Mammary microvascular endothelial cell (primary cell): ENCODE results near the gene NAT14. TPM values are rescaled to one million over a fixed set of nuclear protein-coding genes. Genes with fewer than 3 reads are reported as not detected.

Source experiments
- total RNA-seq: library from RNA; depleted of rRNA; stranded (reverse); fragments of >200 nt; gene quantifications from 2 replicates; pipeline ENCODE4 v1.2.3, GENCODE V29; 2015

NAT14 gene, protein sequence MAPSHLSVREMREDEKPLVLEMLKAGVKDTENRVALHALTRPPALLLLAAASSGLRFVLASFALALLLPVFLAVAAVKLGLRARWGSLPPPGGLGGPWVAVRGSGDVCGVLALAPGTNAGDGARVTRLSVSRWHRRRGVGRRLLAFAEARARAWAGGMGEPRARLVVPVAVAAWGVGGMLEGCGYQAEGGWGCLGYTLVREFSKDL
- total RNA-seq = 15.4 and 16.5 TPM in 2 replicates

DNA sequence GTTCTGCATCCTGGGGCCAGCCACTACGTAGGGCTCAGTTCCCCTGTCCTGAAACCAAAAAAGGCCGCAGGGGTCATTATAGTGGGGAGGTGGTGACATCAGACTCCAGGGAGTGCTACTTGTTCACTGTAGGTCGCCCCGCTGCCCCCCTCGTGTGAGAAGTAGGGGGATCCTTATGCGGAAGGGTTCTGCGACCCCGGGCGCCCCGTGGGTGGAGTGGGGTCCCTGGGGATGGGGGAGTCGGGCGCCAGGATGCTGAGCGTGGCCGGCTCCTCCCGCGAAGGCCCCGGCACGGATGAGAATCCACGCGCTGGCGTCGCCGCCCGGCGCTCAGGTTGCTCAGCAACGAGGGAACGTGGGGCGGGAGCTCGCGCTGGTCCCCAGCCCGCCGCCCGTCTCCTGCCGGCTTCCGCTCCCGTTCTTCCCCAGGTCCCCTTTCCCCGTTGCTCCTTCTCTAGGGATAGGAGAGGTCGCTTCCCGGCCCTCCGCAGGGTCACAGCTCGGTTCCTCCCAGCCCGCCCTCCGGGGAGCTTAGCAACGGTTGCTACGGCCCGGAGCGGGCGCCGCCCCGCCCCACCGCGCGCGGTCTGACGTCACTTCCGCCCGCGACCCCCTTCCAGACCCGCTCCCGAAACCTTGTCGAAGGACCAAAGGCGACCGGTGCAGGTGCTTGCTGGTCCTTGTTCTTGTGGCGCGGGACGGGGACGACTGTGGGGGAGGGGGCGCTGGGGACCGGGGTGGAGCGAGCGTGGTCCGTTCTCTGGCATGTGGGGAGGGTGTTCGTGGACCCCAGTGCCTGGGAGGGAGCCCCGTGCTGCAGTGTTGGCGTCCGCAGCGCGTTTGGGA, at the start of gene NAT14:
NAT14 (plus strand) TSS at position 596 of the 846 bp plus-strand sequence. CDS start 521 bp downstream, outside the sequence.

DNA sequence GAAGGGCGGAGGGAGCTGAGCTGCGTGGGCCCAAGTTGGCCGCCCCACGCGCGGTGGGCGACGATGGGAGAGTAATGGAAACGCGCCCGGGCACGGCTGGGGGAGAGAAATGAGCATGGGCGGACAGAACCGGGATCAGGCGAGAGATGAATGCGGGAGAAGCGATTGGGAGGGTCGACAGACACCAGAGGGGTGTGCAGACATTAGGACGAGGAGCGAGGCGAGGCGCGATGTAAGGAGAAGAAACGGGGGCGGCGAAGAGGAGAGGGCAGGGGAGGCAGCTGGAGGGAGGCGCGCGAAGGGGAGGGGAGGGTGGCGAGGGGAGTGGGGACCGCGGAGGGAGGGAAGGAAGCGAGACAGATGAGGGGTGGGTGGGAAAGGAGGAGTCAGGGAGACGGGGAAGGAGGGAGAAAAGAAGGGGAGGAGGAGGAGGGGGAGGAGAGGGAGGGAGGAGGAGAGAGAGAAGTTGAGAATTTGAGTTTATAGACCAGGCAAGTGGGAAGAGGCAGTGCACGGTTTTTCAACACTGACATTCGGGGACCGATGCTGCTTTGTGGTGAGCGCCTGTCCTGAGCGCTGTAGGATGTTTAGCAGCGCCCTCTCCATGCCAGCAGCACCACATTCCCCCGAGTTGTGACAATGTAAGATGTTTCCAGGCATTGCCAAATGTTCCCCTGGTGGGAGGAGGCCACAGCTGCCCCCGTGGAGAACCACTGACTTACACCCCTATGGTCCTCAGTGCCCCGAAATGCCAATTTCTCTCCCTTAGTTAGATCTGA, 41.8 kb upstream of the NAT14 start, which contains the start of gene SHISA7:
SHISA7 (minus strand) TSS at position 256 of the 779 bp plus-strand sequence. CDS start 437 bp downstream, outside the sequence.

DNA sequence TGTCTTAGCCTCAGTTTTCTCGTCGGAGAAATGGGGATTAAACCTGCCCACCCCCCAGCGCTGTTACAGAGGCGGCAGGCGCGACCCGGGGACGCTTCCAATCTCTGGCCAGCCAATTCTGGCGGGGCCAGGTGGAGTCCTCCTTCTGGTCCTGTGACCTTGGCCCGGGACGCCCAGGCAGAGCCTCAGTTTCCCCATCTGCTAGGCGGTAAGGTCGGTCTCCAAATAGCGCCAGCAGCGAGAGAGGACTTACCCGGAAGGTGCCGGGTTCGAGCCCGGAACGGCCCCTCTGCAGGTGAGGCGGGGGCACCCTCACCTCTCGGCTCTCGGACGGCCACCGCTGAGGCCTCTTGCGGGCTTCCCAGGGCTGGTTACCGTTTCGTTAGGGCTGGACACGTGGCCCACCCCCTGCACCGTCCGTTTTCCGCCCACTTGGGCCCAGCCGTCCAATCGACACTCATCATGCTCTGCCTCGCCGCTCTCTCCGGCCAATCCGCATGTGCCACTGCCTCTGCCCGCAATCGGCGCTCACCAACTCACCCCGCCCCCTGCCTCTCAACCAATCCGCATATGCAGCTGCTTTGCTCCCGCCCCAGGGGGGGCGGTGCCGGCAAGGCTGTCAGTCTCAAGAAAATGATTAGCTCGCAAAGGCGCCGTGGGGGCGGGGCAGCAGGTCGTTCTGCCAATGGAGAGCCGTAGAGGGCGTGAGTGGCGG, 23.6 kb upstream of the NAT14 start, which contains the start of gene ISOC2:
ISOC2 (minus strand) TSS at position 384 of the 715 bp plus-strand sequence. CDS start 5,156 bp downstream, outside the sequence.

DNA sequence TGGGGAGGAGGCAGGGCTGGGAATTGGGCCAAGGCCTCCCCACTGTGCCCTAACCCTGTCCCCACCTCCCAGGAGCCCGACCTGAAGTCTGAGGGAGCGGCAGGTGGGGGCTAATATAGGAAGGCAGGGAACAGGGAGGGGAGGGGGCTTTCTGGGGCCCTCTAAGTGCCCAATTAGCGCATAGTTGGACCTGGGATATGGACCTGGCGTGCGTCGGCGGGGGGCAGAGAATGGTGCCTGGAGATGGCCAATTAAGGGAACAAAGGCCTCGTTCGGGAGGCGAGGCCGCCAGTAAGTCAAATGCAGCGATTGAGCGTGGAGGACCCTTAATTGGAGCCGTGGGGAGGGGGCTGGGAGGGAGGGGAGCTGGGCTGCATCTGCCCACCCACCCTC, 20.3 kb upstream of the NAT14 start, which contains the start of gene C19orf85:
C19orf85 (minus strand) TSS at position 90 of the 393 bp plus-strand sequence. CDS start 197 bp downstream, outside the sequence.

DNA sequence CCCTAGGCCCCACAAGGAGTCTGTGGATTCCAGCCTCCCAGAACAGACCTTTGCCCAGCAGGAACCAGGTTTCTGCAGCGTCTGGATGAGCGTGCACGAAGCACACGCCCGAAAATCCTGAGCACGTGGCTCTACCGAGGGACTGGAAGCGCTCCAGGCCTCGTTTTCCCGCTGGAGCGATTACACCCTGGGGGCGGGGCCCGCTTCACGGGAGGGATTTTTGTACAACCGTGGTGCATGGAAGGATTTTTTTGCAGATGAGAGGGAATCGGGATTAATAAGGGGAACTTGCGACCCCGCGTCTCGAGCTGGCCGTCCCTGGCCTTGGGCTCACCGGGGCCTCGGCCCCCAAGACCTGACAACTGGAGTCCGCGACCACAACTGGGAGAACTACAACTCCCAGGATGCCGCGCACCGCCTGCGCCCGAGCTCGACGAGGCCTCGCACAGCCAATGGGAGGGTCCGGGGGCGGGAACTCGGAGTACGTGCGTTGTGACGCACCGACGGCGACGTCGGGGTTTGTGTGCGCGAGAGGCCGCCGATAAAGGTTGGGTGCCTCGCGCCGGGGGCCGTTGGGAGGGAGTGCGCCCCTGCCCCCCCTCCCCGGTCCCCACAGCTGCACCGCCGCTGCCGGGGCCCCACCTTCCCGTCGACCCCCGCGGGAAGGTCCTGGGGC, 8.8 kb upstream of the NAT14 start, which contains the start of gene ZNF628:
ZNF628 (plus strand) TSS at position 518 of the 676 bp plus-strand sequence. CDS start 3,294 bp downstream, outside the sequence.

DNA sequence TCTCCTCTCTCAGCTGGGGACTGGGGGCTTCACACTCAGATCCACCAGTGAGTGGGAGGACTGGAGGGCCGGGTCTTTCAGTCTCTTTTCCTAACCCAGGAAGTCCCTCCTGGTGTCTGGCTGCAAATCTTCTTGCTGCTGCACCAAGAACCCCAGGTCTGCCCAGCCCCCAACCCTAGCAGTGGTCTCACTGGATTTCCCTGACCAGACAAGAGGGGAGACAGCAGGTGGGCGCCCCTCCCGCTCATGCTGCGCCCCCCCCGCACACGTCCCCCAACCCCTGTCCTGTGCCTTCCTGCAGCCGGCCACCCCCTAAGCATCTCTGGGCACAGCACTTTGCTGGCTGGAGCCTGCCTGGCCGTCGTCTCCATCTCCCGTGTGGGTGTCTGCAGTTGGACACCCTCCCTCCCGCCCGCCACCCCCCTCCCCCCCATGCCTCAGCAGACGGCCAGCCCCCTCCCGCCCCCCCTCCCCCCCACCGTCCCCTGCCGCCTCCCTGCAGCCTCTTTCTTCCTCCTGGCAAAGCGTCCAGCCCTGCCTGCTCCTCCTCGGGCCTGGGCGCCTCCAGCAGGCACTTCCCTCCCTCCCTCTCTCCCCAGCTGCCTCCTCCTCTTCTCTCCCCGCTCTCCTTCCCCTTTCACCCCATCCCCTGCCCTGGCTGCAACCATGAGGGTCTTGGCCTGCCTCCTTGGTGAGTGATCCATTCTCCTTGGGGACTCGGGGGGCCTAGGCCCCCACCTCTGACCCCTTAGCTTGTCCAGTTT, 3.1 kb downstream of the NAT14 start, which contains the start of gene SSC5D:
SSC5D (plus strand) TSS at position 513 of the 764 bp plus-strand sequence; CDS start at position 667, 154 bp downstream.

Other genes starting within 250 kb of the NAT14 start
- 44.7 and 51.5 TPM in 2 replicates for gene PPP6R1, start 226.2 kb upstream of the NAT14 start, total RNA-seq
- gene HSPBP1, start 205.1 kb upstream of the NAT14 start, total RNA-seq = 44.3 and 63.8 TPM in 2 replicates
- 0.25 and 0.27 TPM in 2 replicates for gene BRSK1, start 201.2 kb upstream of the NAT14 start, total RNA-seq
- gene TMEM150B, start 159.8 kb upstream of the NAT14 start, total RNA-seq = not detected in 2 replicates
- gene KMT5C, start 145.3 kb upstream of the NAT14 start, total RNA-seq = 6.3 and 6.6 TPM in 2 replicates
- gene COX6B2, start 130.5 kb upstream of the NAT14 start, total RNA-seq = not detected in 2 replicates
- gene GARIN5B, start 121.9 kb upstream of the NAT14 start, total RNA-seq = not detected in 2 replicates
- not detected in 2 replicates for gene IL11, start 114.7 kb upstream of the NAT14 start, total RNA-seq
- not detected in 2 replicates for gene TMEM190, start 108.4 kb upstream of the NAT14 start, total RNA-seq
- not detected in 2 replicates for gene TMEM238, start 100.9 kb upstream of the NAT14 start, total RNA-seq
- 251 and 353 TPM in 2 replicates for gene RPL28, start 99.3 kb upstream of the NAT14 start, total RNA-seq
- 153 and 158 TPM in 2 replicates for gene UBE2S, start 77.4 kb upstream of the NAT14 start, total RNA-seq
- not detected in 2 replicates for gene SHISA7, start 41.9 kb upstream of the NAT14 start, total RNA-seq
- gene ISOC2, start 23.5 kb upstream of the NAT14 start, total RNA-seq = 73.3 and 78.3 TPM in 2 replicates
- not detected in 2 replicates for gene C19orf85, start 20.4 kb upstream of the NAT14 start, total RNA-seq
- 3.9 and 8.3 TPM in 2 replicates for gene ZNF628, start 8.6 kb upstream of the NAT14 start, total RNA-seq
- 0.27 and 0.74 TPM in 2 replicates for gene SSC5D, start 3.2 kb downstream of the NAT14 start, total RNA-seq
- not detected in 2 replicates for gene SBK2, start 51.9 kb downstream of the NAT14 start, total RNA-seq
- 0.27 and 0.39 TPM in 2 replicates for gene SBK3, start 60.4 kb downstream of the NAT14 start, total RNA-seq
- gene ZNF579, start 95.7 kb downstream of the NAT14 start, total RNA-seq = 4.7 and 6.4 TPM in 2 replicates
- 3.1 and 6.0 TPM in 2 replicates for gene FIZ1, start 114.3 kb downstream of the NAT14 start, total RNA-seq
- gene ZNF524, start 115.1 kb downstream of the NAT14 start, total RNA-seq = 21.8 and 29.8 TPM in 2 replicates
- gene ZNF865, start 120.5 kb downstream of the NAT14 start, total RNA-seq = 1.8 and 2.7 TPM in 2 replicates
- gene ZNF784, start 139.4 kb downstream of the NAT14 start, total RNA-seq = 4.5 and 5.0 TPM in 2 replicates
- 6.5 and 11.2 TPM in 2 replicates for gene ZNF580, start 155.8 kb downstream of the NAT14 start, total RNA-seq
- gene ZNF581, start 158.5 kb downstream of the NAT14 start, total RNA-seq = 18.2 and 18.9 TPM in 2 replicates
- 10.7 and 11.7 TPM in 2 replicates for gene CCDC106, start 163.0 kb downstream of the NAT14 start, total RNA-seq
- gene U2AF2, start 169.8 kb downstream of the NAT14 start, total RNA-seq = 161 and 178 TPM in 2 replicates
- 106 and 120 TPM in 2 replicates for gene EPN1, start 190.0 kb downstream of the NAT14 start, total RNA-seq